IMR-90 (cell line): ENCODE measurements around the gene ILK. TPM values are rescaled to one million over a fixed set of nuclear protein-coding genes. Genes with fewer than 3 reads are reported as not detected.
A peak's percentile ranks its signal among the peaks of the same experiment; 100 is the strongest.

Source experiments
- ATAC-seq: fragments of 200-7000 bp; cut with Tn5 transposase; 2 replicates; pipeline ENCODE4 v1.9.1; 2020; ENCODE audit warnings: low read depth, mild to moderate bottlenecking, moderate library complexity
- BruUV-seq: library from RNA; stranded (reverse); fragments of 400-500 nt; replicated peaks from 2 replicates; lab custom pipeline; 2021; lab: Mats Ljungman, UMichigan
- CTCF ChIA-PET: fragments of 300-600 bp; formaldehyde crosslinking; extraction: SDS; loops from one replicate; lab custom pipeline; 2021; ENCODE audit warnings: antibody characterized with exemption; lab: Yijun Ruan, JAX
- POLR2A ChIA-PET: fragments of 300-600 bp; sonication (Branson Sonifier 250); formaldehyde crosslinking; loops from one replicate; lab custom pipeline; 2022; ENCODE audit warnings: antibody characterized with exemption; ENCODE audit not compliant: unreplicated experiment; lab: Charles Lee
- DNase-seq: peaks from one replicate; pipeline ENCODE4 v3.0.0; 2013
- H2AFZ ChIP-seq: replicated peaks from 2 replicates; pipeline ENCODE3; 2013; ENCODE audit warnings: low read length, mild to moderate bottlenecking; ENCODE audit not compliant: poor library complexity
- H2AK5ac ChIP-seq: 2 replicates; pipeline ENCODE4 v1.6.1; 2013; ENCODE audit warnings: low read depth, low read length, inconsistent platforms
- H2AK9ac ChIP-seq: replicated peaks from 2 replicates; pipeline ENCODE3; 2013; ENCODE audit warnings: mild to moderate bottlenecking, low read depth, low read length, moderate library complexity; ENCODE audit not compliant: poor library complexity
- H2BK120ac ChIP-seq: 2 replicates; pipeline ENCODE4 v1.6.1; 2013; ENCODE audit warnings: low read depth, low read length, inconsistent platforms
- H2BK15ac ChIP-seq: 3 replicates; pipeline ENCODE4 v1.6.1; 2013; ENCODE audit warnings: low read depth, low read length, inconsistent platforms
- H2BK20ac ChIP-seq: 2 replicates; pipeline ENCODE4 v1.6.1; 2013; ENCODE audit warnings: low read depth, mild to moderate bottlenecking, inconsistent platforms, low read length, moderate library complexity
- H2BK5ac ChIP-seq: 2 replicates; pipeline ENCODE4 v1.6.1; 2013; ENCODE audit warnings: mild to moderate bottlenecking, low read depth, low read length, inconsistent platforms; ENCODE audit not compliant: poor library complexity, severe bottlenecking
- H3K14ac ChIP-seq: replicated peaks from 2 replicates; pipeline ENCODE4 v1.6.1; 2013; ENCODE audit warnings: low read depth, low read length, inconsistent platforms
- H3K18ac ChIP-seq: 2 replicates; pipeline ENCODE4 v1.6.1; 2013; ENCODE audit warnings: low read depth, low read length, control low read depth
- H3K23ac ChIP-seq: 2 replicates; pipeline ENCODE4 v1.6.1; 2013; ENCODE audit warnings: low read depth, low read length, inconsistent platforms
- H3K27ac ChIP-seq: 2 replicates; pipeline ENCODE4 v1.5.1; 2013; ENCODE audit warnings: mild to moderate bottlenecking, control low read depth, low read length; ENCODE audit not compliant: insufficient read depth
- H3K27me3 ChIP-seq: 2 replicates; pipeline ENCODE4 v1.6.1; 2013; ENCODE audit warnings: low read length; ENCODE audit not compliant: control insufficient read depth, insufficient read depth
- H3K36me3 ChIP-seq: 2 replicates; pipeline ENCODE4 v1.6.1; 2013; ENCODE audit warnings: low read length, mixed read lengths; ENCODE audit not compliant: control insufficient read depth, insufficient read depth
- H3K4ac ChIP-seq: 2 replicates; pipeline ENCODE4 v1.6.1; 2013; ENCODE audit warnings: low read depth, low read length, inconsistent platforms
- H3K4me1 ChIP-seq: 2 replicates; pipeline ENCODE4 v1.6.1; 2013; ENCODE audit warnings: low read length, mixed read lengths; ENCODE audit not compliant: control insufficient read depth, insufficient read depth
- H3K4me2 ChIP-seq: 2 replicates; pipeline ENCODE4 v1.6.1; 2013; ENCODE audit warnings: low read depth, mild to moderate bottlenecking, control low read depth, low read length, moderate library complexity
- H3K4me3 ChIP-seq: 2 replicates; pipeline ENCODE4 v1.5.1; 2013; ENCODE audit warnings: low read depth, mild to moderate bottlenecking, control low read depth, low read length, moderate library complexity; ENCODE audit not compliant: insufficient read depth
- H3K56ac ChIP-seq: 2 replicates; pipeline ENCODE4 v1.6.1; 2013; ENCODE audit warnings: low read length, inconsistent platforms; ENCODE audit not compliant: insufficient read depth; ENCODE audit errors: extremely low read depth
- H3K79me1 ChIP-seq, 2 experiments: 2 replicates each; pipeline ENCODE4 v1.6.1; 2013; ENCODE audit warnings: low read length in 2 of 2, inconsistent platforms in 1 of 2, low read depth in 1 of 2
- H3K9ac ChIP-seq: 2 replicates; pipeline ENCODE4 v1.6.1; 2013; ENCODE audit warnings: low read depth, low read length, control low read depth
- H3K9me1 ChIP-seq: 2 replicates; pipeline ENCODE4 v1.6.1; 2013; ENCODE audit warnings: low read length, inconsistent platforms; ENCODE audit not compliant: insufficient read depth
- H3K9me3 ChIP-seq: 2 replicates; pipeline ENCODE4 v1.6.1; 2013; ENCODE audit warnings: low read length; ENCODE audit not compliant: control insufficient read depth, insufficient read depth
- H4K20me1 ChIP-seq: 2 replicates; pipeline ENCODE4 v1.6.1; 2013; ENCODE audit warnings: low read length, inconsistent platforms; ENCODE audit not compliant: insufficient read depth
- H4K5ac ChIP-seq: 2 replicates; pipeline ENCODE4 v1.6.1; 2013; ENCODE audit warnings: mild to moderate bottlenecking, low read depth, low read length, control low read depth
- H4K8ac ChIP-seq, 2 experiments: 2 replicates each; pipeline ENCODE4 v1.6.1; 2013; ENCODE audit warnings: low read depth in 2 of 2, low read length in 2 of 2, control low read depth in 1 of 2, inconsistent platforms in 1 of 2
- H4K91ac ChIP-seq: 2 replicates; pipeline ENCODE4 v1.6.1; 2013; ENCODE audit warnings: low read depth, low read length, inconsistent platforms; ENCODE audit not compliant: insufficient read depth
- BHLHE40 ChIP-seq: fragments of 150-350 bp; IDR thresholded peaks from 2 replicates; pipeline ENCODE4 v1.6.1; 2016; ENCODE audit warnings: mild to moderate bottlenecking, low read depth, low read length
- MAZ ChIP-seq: IDR thresholded peaks from 2 replicates; pipeline ENCODE4 v1.6.1; 2012; ENCODE audit warnings: low read depth, mild to moderate bottlenecking, low read length, improper control_type of control experiment, moderate library complexity, borderline replicate concordance
- MXI1 ChIP-seq: IDR thresholded peaks from 2 replicates; pipeline ENCODE4 v1.6.1; 2012; ENCODE audit warnings: low read depth, mild to moderate bottlenecking, low read length, moderate library complexity, borderline replicate concordance
- NFE2L2 ChIP-seq: fragments of 150-350 bp; IDR thresholded peaks from 2 replicates; pipeline ENCODE4 v1.6.1; 2016; ENCODE audit warnings: low read depth, mild to moderate bottlenecking, low read length
- WGBS, 2 experiments: methylation state at CpG; one replicate each; pipeline versions ENCODE4 v1.1.5 to v1.1.7; 2013; ENCODE audit warnings: missing lambda C conversion rate in 2 of 2; ENCODE audit not compliant: insufficient read length in 1 of 2; ENCODE audit errors: extremely low coverage in 2 of 2; 5-methylcytosine and 5-hydroxymethylcytosine counted together
- dilution Hi-C: fragments of 300-500 bp; cut with HindIII; formaldehyde crosslinking; loops from one replicate; pipeline ENCODE4 v1.14.3; 2018; ENCODE audit warnings: low sequenced_read_pairs; ENCODE audit not compliant: unreplicated experiment
- in situ Hi-C: fragments of 300-500 bp; cut with MboI; formaldehyde crosslinking; loops from 3 replicates; pipeline ENCODE4 v1.14.3; 2019; ENCODE audit warnings: low sequenced_read_pairs, inconsistent platforms, mixed read lengths
- intact Hi-C: fragments of 100-400 bp; cut with micrococcal nuclease; formaldehyde crosslinking; loops from 2 replicates; pipeline ENCODE4 v1.10.0; 2022
- polyA plus RNA-seq, 3 experiments: library from polyadenylated mRNA; depleted of rRNA; stranded (reverse); fragments of >200 nt; gene quantifications; 2 replicates each; pipeline ENCODE4 v1.2.3, GENCODE V29; 2012; ENCODE audit warnings: low replicate concordance in 1 of 3
- total RNA-seq: library from RNA; depleted of rRNA; stranded (reverse); fragments of >200 nt; gene quantifications from 2 replicates; pipeline ENCODE4 v1.2.3, GENCODE V29; 2012

Gene ILK
- total and polyA plus RNA-seq, 2 of the 4 experiments (the other 2 are of a cell fraction): 339 to 389 TPM

DNA sequence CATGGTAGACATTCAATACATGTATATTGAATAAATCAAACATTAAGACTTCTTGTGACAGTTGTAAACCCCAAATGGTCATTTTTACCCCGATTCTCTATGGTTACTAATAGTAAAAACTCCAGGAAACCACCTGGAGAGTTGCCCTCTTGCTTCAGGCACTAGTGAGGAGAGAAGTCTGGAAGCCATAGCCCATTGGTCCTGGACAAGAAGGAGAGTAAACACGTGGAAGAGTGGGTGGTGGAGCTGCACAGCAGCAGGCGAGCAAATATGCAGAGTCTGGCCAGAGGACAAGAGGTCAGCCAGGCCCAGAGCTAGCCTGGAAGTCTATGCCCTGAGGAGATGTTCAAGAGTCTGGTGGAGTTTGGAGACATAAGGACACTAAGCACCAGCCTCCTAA, 34.3 kb downstream of the ILK start:
- no peak overlapping the region for H3K23ac ChIP-seq
- no peaks in the 10 kb centered on the region; a peak in 1 of 4 replicates for H3K79me1 ChIP-seq
- no CpG with 5 or more reads among the region's 3 CpGs for WGBS, 2 experiments
- H3K4ac ChIP-seq: no peak overlapping the region
- H3K27ac ChIP-seq: no peak overlapping the region
- H2AFZ ChIP-seq: no peak overlapping the region
- H3K18ac ChIP-seq: no peak overlapping the region
- no peak overlapping the region for H3K14ac ChIP-seq
- H3K56ac ChIP-seq: no peak overlapping the region
- no peak overlapping the region for H4K5ac ChIP-seq
- H4K20me1 ChIP-seq: peaks cover 4% of the 10 kb centered on the region; the same call in 1 of the 2 replicates
- H2AK5ac ChIP-seq: no peak overlapping the region
- H4K91ac ChIP-seq: no peak overlapping the region
- POLR2A ChIA-PET: no interaction called here
- in situ Hi-C loops: no loop called here
- peaks cover 31% of the 10 kb centered on the region for H3K36me3 ChIP-seq
- peak; percentile 85 for DNase-seq
- dilution Hi-C loops: no loop called here
- intact Hi-C loops: no loop called here
- H3K27me3 ChIP-seq: no peaks in the 10 kb centered on the region
- H3K9me1 ChIP-seq: no peaks in the 10 kb centered on the region; the same call in 1 of the 2 replicates
- H2BK15ac ChIP-seq: no peak overlapping the region
- TF ChIP-seq MXI1 (peak; percentile 61; the same call in 1 of the 2 replicates), MAZ (no peak), BHLHE40 (peak; percentile 21; the same call in 1 of the 2 replicates), NFE2L2 (no peak)
- ATAC-seq: peak; percentile 94
- H4K8ac ChIP-seq: no peak overlapping the region
- H2BK120ac ChIP-seq: no peak overlapping the region
- H3K9ac ChIP-seq: no peak overlapping the region
- H3K4me1 ChIP-seq: peaks cover 10% of the 10 kb centered on the region
- H2BK5ac ChIP-seq: no peak overlapping the region
- peak overlapping the region; percentile 19 for H2AK9ac ChIP-seq
- no peak overlapping the region for H3K4me3 ChIP-seq
- no TSS peak for BruUV-seq
- no peaks in the 10 kb centered on the region for H3K9me3 ChIP-seq
- H3K4me2 ChIP-seq: no peak overlapping the region
- H2BK20ac ChIP-seq: no peak overlapping the region
- CTCF ChIA-PET: interaction anchor here (1.1 kb wide), 1 partner anchor 45 kb away, joined by 3 read pairs; the partner anchor contains the start of gene MRPL17
